IPS DF 19.7 (cell line): ENCODE measurements around the gene SQOR.

Experiments used
- DNase-seq: peaks from one replicate; pipeline ENCODE4 v3.0.0-alpha.2; 2013; ENCODE audit warnings: low read depth, low spot score

SQOR gene

GRCh38 chr15:45634432-45635190, at the start of gene SQOR:
Gene SQOR (plus strand): TSS chr15:45635029. CDS start chr15:45658924, 23,895 bp downstream.
- DNase-seq = no peak

DNA sequence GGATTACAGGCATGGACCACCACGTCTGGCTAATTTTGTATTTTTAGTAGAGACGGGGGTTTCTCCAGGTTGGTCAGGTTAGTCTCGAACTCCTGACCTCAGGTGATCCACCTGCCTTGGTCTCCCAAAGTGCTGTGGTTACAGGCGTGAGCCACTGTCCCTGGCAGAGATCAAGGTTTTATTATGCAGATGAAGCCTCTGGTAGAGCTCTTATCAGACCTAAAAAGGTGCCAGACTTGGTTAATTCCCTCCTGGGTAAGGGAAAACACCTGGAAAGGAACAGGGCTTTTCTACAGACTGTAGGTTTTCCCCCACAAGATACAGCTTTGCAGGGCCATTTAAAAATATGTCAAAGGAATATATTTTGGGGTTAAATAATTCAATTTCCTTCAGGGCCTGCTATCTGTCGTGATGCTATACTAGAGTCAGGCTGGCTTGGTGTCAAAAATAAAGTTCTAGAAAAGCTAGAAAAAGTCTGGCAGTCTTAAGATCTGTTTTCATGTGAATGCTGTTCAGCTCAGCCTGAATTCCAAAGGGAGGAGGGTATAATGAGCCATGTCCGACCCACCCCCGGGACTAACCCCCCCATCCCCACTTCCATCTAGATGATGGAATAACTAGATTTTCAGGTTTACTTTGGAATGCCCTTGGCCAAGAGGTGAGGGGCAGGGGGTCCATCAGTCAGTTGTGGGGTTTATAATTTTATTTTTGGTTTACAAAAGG, 49.6 kb upstream of the SQOR start:
- no peak for DNase-seq

DNA sequence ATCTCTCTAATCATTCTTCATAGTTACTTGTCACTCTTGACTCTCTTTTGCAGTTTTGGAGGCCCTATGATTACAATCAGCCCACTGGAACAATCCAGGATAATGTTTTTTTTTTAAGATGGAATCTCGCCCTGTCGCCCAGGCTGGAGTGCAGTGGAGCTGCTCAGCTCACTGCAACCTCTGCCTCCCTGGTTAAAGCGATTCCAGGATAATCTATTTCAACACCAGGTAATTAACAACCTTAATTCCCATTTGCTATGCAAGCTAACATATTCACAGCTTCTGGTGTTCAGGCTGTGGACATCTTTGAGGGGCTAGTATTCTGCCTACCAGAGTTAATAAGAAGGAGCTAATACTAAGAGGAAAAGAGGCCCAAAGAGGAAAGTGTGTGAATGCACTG, 48.7 kb upstream of the SQOR start:
- no peak for DNase-seq

DNA sequence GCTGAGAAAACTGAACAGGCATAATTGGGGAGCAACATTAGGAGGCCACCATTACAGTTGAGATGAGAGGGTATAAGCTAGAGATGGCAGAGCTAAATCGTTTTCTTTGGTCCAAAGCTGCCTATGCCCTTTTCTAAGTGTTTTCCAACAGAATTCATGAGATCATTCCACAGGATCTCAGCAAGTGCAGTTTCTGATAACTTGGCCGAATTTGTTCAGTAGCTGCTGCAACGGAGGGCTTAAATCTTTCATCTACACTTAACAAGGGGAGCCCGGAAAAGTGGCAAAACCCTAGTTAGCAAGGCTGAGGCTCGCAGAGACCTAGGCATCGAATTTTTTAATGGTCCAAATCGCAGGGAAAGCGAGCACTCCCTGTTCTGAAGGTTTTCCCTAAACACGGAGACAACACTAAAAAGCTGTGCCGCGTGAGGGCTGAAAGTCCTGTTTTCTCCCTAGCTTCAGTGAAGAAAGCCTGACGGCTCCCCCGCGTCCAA, 48.2 kb upstream of the SQOR start:
- no peak for DNase-seq

DNA sequence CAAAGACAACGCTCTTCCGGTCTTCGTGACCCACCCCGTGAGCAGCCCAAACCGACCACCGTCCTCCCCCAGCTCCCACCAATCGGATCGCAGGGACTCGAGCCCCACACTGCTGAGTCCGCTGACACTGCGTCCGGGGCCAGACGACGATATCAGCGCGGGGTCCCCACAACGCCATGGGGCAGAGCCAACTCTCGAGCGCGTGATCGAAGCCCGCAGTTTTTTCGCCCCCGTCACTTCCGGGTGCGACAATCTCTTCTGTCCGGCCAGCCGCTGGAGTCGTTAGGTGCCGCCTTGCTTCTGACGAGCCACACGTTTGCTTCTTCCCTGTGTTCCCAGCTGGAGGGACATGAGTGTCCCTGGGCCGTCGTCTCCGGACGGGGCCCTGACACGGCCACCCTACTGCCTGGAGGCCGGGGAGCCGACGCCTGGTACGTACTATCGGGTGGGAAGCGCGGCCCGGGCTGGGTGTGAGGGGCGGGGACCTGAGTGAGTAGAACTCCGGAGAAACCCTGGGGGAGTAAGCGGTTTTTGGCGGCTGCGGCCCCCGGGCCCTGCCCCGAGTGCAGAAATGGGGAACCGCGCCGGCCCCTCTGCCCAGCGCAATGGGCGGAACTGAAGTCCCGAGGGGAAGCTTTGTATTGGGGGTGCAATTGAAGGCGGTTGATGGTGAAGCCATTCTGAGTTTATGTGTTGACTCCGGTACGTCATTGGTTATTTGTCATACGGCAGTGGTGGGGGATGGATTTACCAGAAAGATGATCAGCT, 47.5 kb upstream of the SQOR start, which contains the start of gene BLOC1S6:
TSS of gene BLOC1S6 (plus strand) at position 285 of the 768 bp plus-strand sequence. CDS start at position 350, 65 bp downstream.
- DNase-seq = peak; percentile 75

DNA sequence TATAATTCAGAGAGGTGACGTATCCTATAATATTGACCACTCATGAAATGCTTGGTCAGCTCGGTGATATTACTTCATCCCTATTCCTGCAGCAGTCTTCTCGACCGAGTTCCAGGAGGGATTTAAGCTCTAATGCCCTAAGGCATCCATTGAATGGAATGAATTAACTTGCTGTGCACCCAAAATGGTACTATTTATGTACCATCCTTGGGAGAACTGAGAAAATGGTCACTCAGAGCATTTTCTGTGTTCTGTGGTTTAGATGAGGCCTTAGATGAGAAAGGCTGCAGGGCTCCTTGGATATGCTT, 47.0 kb upstream of the SQOR start:
- no peak for DNase-seq

DNA sequence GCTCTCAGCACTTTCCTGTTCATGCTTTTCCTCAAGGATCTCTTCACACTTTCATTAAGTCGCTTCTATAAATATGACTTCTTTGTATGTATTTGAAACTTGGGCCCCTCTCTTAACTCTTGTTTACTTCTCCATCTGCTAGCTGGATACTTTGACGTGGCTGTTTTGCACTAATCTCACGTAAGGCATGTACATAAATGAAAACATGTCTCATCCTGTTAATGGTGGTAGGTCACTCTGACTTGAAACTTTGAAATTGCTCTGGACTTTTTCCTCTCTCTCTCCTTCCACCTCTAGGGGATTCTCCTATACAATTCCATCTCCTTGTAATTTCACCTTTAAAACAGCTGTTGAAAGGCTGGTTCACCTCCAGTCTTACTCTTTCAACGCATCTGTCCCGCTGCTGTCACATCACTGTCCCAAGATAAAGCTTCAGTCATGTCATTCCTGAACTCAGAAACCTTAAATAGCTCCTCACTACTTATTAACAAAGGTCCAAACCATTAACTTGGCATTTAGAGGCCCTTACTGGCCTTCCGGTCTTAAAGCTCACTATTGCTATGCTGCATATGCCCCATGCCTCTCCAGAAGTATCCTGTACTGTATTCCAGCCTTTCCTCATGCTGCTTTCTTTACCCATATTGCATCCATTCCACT, 46.5 kb upstream of the SQOR start:
- no peak for DNase-seq

DNA sequence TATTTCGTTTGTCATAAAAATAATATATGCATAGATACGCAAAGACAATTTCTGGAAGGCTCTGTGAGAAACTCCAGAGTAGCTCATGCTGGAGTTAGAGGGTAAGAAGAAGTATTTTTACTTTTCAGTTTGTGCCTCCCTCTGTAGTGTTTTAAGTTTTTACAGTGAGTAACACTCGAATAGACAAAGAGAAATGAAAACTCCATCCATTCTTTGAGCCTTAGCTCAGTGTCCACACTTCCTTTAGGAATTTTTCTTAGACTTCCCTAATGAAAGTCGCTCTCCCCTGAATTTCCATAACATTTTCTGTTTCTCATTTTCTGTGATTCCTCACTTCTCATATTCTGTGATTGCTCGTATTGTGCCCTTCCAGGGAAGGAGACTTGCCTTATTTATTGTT, 45.6 kb upstream of the SQOR start:
- DNase-seq = no peak

DNA sequence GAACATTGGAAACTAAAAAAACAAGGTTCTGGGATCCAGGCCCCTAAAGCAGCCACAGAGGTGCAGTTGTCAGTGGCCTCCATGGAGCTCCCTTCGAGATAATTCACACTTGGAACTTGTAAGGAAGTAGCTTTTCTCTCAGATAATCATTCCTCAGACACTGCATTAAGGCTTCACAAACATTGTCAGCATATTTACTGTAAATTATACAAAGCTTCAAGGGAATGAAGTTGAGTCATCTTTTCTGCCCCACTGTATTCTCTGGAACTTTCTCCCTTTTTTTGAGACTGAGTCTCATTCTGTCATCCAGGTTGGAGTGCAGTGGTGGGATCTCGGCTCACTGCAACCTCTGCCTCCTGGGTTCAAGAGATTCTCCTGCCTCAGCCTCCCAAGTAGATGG, 40.5 kb upstream of the SQOR start:
- no peak for DNase-seq

- DNase-seq = no peak
Measured at GRCh38 chr15:45594835-45595530, 39.8 kb upstream of the SQOR start.

DNA sequence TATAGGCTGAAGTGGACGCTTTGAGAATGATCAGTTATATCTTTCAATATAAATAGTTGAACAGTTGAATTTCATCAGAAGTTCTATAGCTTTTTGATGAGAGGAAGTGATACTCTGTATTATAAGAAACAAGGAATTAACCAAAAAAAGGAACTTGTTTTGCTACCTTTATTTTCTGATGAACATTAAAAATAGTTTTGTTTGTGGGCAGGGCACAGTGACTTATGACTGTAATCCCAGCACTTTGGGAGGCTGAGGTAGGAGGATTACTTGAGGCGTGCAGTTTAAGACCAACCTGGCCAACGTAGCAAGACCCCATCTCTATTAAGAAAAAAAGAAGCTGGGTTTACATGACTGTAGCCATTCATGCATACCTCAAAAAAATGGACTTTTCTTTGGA, 30.9 kb upstream of the SQOR start:
- DNase-seq = no peak

GRCh38 chr15:45604326-45604725, 30.5 kb upstream of the SQOR start:
- no peak for DNase-seq

- DNase-seq = no peak
Measured at GRCh38 chr15:45606413-45606812, 28.4 kb upstream of the SQOR start.

DNA sequence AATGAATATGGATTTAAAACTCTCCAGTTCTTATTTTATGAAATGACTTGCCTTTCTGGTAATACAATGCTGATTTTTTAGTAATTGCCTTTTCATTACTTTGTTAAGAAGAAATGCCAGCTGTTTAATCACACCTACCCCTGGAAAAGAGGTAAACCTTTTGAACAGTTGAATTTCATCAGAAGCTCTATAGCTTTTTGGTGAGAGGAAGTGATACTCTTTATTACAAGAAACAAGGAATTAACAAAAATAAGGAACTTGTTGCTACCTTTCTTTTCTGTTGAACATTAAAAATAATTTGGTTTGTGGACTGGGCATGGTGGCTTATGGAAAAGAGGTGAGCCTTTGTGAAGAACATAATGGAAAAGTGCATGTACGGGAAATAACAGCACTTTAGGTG, 28.0 kb upstream of the SQOR start:
- no peak for DNase-seq

GRCh38 chr15:45611305-45611704, 23.5 kb upstream of the SQOR start:
- DNase-seq = no peak

DNA sequence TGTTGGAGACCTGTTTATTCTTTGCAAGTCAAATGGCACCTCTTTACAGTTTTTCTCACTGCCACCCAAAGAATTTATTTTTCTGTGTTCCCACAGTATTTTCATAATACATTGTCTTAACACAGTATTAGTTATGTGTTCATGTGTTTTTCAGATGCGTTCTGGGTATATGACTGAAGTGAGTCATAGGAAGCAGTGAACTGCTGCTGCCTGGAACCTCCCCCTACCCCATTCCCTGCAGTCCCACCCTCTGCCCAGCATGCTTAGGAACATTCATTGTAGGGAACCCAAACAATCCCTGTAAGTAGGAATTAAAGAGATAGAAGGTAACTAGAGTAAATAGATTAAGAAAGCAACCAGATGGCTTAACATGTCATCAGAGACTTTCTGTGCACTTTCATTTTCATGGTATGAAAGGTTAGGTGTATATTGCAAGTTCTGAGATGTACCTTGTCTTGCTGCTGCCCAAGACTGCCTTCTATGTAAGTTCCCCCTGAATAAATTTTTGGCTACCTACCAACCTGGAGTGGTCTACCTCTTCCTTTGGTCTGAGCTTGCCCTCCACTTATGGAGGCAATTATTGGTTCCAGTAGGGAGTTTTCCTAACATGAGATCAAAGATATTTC, 21.9 kb upstream of the SQOR start:
- DNase-seq = no peak

DNA sequence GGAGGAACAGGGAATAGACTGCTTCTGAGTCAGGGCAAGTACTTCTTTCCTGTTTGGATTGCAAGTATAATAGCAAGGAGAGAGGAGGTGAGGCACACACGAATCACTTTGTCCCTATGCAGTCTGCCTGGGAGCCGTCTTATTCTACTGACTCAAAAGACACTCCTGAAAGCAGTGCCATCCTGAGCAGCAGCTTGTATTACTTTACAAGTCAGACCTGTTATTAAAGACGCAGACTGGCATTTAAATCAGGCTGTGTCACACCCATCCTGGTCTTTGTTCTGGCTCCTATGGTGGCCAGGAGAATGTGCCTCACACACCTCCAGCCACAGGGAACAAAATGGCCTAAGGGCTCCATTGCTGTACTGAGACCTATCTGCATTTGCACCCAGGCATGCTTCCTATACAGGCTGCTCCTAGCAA, 17.9 kb upstream of the SQOR start:
- DNase-seq = no peak

GRCh38 chr15:45618813-45619212, 16.0 kb upstream of the SQOR start:
- DNase-seq = no peak

- no peak for DNase-seq
Measured at GRCh38 chr15:45628136-45628535, 6.7 kb upstream of the SQOR start.

DNA sequence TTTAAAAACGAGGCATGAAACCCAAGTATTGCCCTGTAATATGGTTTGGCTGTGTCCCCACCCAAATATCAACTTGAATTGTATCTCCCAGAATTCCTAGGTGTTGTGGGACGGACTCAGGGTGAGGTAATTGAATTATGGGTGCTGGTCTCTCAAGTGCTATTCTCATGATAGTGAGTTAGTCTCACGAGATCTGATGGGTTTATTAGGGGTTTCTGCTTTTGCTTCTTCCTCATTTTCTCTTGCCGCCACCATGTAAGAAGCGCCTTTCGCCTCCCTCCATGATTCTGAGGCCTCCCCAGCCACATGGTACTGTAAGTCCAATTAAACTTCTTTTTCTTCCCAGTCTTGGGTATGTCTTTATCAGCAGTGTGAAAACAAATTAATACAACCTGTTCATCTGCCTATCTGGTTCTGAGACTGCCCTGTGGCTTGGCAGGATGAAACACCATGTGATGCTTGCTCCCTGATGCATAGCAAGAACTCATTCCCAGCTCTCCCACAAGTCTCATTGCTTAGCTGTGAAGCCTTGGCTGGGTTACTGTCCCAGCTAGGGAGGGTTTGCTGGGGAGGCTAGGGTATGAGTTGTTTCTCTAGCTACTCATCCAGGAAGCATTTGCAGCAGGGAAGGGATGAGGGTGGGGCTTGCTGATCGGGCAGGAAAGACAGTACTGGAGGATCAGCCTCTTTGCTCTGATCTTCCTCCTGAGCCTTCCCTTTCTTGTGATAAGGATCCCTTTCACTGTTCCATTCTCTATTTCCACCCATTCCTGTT, 3.7 kb upstream of the SQOR start:
- no peak for DNase-seq
